H1 (cell line): ENCODE measurements around the gene ATP8B3. TPM values are rescaled to one million over a fixed set of nuclear protein-coding genes. Genes with fewer than 3 reads are reported as not detected.
A peak's percentile ranks its signal among the peaks of the same experiment; 100 is the strongest.

Experiments used
- CTCF ChIA-PET: fragments of 300-600 bp; sonication (Branson Sonifier 250); formaldehyde crosslinking; loops from one replicate; lab custom pipeline; 2021; ENCODE audit not compliant: partially characterized antibody; lab: Charles Lee
- POLR2A ChIA-PET: fragments of 300-600 bp; sonication (Branson Sonifier 250); formaldehyde crosslinking; loops from one replicate; lab custom pipeline; 2021; ENCODE audit warnings: inconsistent platforms; ENCODE audit not compliant: partially characterized antibody; lab: Charles Lee
- DNase-seq, 2 experiments: peaks; one replicate each; pipeline versions ENCODE4 v3.0.0 to v3.0.0-alpha.2; 2010 to 2022; ENCODE audit warnings: low spot score in 2 of 2, low read depth in 1 of 2, mixed read lengths in 1 of 2
- FAIRE-seq: peaks from 2 replicates; lab custom pipeline; 2011; peaks lifted over from hg19 to GRCh38; lab: Jason Lieb, UNC
- H2AFZ ChIP-seq: 2 replicates; pipeline ENCODE4 v1.8.1; 2012; ENCODE audit warnings: low read length, inconsistent platforms
- H2AK5ac ChIP-seq: 2 replicates; pipeline ENCODE4 v1.6.1; 2013; ENCODE audit warnings: low read depth, low read length
- H2BK120ac ChIP-seq: replicated peaks from 2 replicates; pipeline ENCODE3; 2013; ENCODE audit warnings: low read depth, low read length, inconsistent platforms
- H2BK12ac ChIP-seq: 2 replicates; pipeline ENCODE4 v1.6.1; 2013; ENCODE audit warnings: low read depth, low read length
- H2BK15ac ChIP-seq: 2 replicates; pipeline ENCODE4 v1.6.1; 2013; ENCODE audit warnings: low read length
- H2BK20ac ChIP-seq: 2 replicates; pipeline ENCODE4 v1.6.1; 2013; ENCODE audit warnings: low read length
- H2BK5ac ChIP-seq: 2 replicates; pipeline ENCODE4 v1.6.1; 2013; ENCODE audit warnings: low read depth, low read length
- H3K14ac ChIP-seq: 2 replicates; pipeline ENCODE4 v1.6.1; 2013; ENCODE audit warnings: inconsistent platforms; ENCODE audit not compliant: insufficient read length
- H3K18ac ChIP-seq: 2 replicates; pipeline ENCODE4 v1.6.1; 2013; ENCODE audit warnings: low read length; ENCODE audit errors: extremely low read depth
- H3K23ac ChIP-seq: 2 replicates; pipeline ENCODE4 v1.6.1; 2013; ENCODE audit warnings: inconsistent platforms; ENCODE audit not compliant: insufficient read length
- H3K23me2 ChIP-seq: 2 replicates; pipeline ENCODE4 v1.6.1; 2013; ENCODE audit warnings: low read depth, low read length
- H3K27ac ChIP-seq: 2 replicates; pipeline ENCODE4 v1.6.1; 2011; ENCODE audit warnings: low read depth, low read length, inconsistent platforms
- H3K27me3 ChIP-seq, 4 experiments: replicated peaks in 1 of 4; 1 replicate in 1 of 4; 2 replicates in 3 of 4; pipeline versions ENCODE4 v1.6.1 to v1.8.1; 2011 to 2013; ENCODE audit warnings: low read length in 3 of 4, mild to moderate bottlenecking in 3 of 4, inconsistent platforms in 2 of 4, mixed read lengths in 2 of 4, moderate library complexity in 1 of 4; ENCODE audit not compliant: control insufficient read depth in 3 of 4, insufficient read depth in 3 of 4; ENCODE audit errors: extremely low read depth in 1 of 4
- H3K36me3 ChIP-seq, 4 experiments: 2 replicates each; pipeline versions ENCODE4 v1.6.1 to v1.8.1; 2011 to 2013; ENCODE audit warnings: mild to moderate bottlenecking in 4 of 4, low read length in 3 of 4, moderate library complexity in 2 of 4, control low read depth in 1 of 4, inconsistent platforms in 1 of 4; ENCODE audit not compliant: insufficient read depth in 4 of 4, control insufficient read depth in 2 of 4
- H3K4ac ChIP-seq: replicated peaks from 2 replicates; pipeline ENCODE3; 2013; ENCODE audit warnings: low read length, low read depth, mixed read lengths, inconsistent platforms; ENCODE audit not compliant: insufficient read length
- H3K4me1 ChIP-seq, 4 experiments: replicated peaks in 1 of 4; 1 replicate in 1 of 4; 2 replicates in 3 of 4; pipeline versions ENCODE4 v1.6.1 to v1.8.1; 2011 to 2013; ENCODE audit warnings: low read length in 3 of 4, inconsistent platforms in 2 of 4, mixed read lengths in 1 of 4; ENCODE audit not compliant: insufficient read depth in 4 of 4, control insufficient read depth in 3 of 4
- H3K4me2 ChIP-seq, 2 experiments: 2 replicates each; pipeline versions ENCODE4 v1.6.1 to v1.8.1; 2011 to 2013; ENCODE audit warnings: low read depth in 2 of 2, low read length in 2 of 2, control low read depth in 1 of 2, inconsistent platforms in 1 of 2, mild to moderate bottlenecking in 1 of 2; ENCODE audit not compliant: insufficient read depth in 1 of 2
- H3K4me3 ChIP-seq, 4 experiments: fragments of 200-600, 300-600 bp in 1 of 4; sonication (generic), shearing (Covaris generic), sonication (Bioruptor Twin) in 1 of 4; 2 replicates each; pipeline versions ENCODE4 v1.5.1 to v1.8.1; 2011 to 2016; ENCODE audit warnings: low read length in 4 of 4, low read depth in 3 of 4, control low read depth in 2 of 4, inconsistent platforms in 2 of 4, mild to moderate bottlenecking in 2 of 4, mixed read lengths in 1 of 4, moderate library complexity in 1 of 4; ENCODE audit not compliant: insufficient read depth in 2 of 4; ENCODE audit errors: extremely low read depth in 1 of 4
- H3K56ac ChIP-seq: replicated peaks from 2 replicates; pipeline ENCODE3; 2013; ENCODE audit warnings: low read depth, mild to moderate bottlenecking, mixed read lengths, low read length, inconsistent platforms; ENCODE audit not compliant: insufficient read length
- H3K79me1 ChIP-seq: 2 replicates; pipeline ENCODE4 v1.6.1; 2013; ENCODE audit warnings: low read depth, low read length, control low read depth
- H3K79me2 ChIP-seq, 2 experiments: 2 replicates each; pipeline versions ENCODE4 v1.6.1 to v1.8.1; 2012 to 2013; ENCODE audit warnings: low read length in 2 of 2, mild to moderate bottlenecking in 2 of 2, inconsistent platforms in 1 of 2; ENCODE audit not compliant: insufficient read depth in 2 of 2, control insufficient read depth in 1 of 2
- H3K9ac ChIP-seq, 4 experiments: replicated peaks in 1 of 4; 1 replicate in 1 of 4; 2 replicates in 3 of 4; pipeline versions ENCODE4 v1.6.1 to v1.8.1; 2011 to 2013; ENCODE audit warnings: low read depth in 3 of 4, low read length in 3 of 4, control low read depth in 2 of 4, mild to moderate bottlenecking in 2 of 4, moderate library complexity in 2 of 4, inconsistent platforms in 1 of 4; ENCODE audit errors: extremely low read depth in 1 of 4
- H3K9me3 ChIP-seq, 2 experiments: 2 replicates each; pipeline versions ENCODE4 v1.6.1 to v1.8.1; 2012 to 2013; ENCODE audit warnings: mild to moderate bottlenecking in 2 of 2, moderate library complexity in 2 of 2, control low read depth in 1 of 2, inconsistent platforms in 1 of 2, low read depth in 1 of 2, low read length in 1 of 2, mixed read lengths in 1 of 2; ENCODE audit not compliant: insufficient read depth in 2 of 2
- H4K20me1 ChIP-seq, 2 experiments: replicated peaks in 1 of 2; 2 replicates each; pipeline versions ENCODE3 to v1.8.1; 2011 to 2013; ENCODE audit warnings: inconsistent platforms in 2 of 2, low read length in 2 of 2, mild to moderate bottlenecking in 1 of 2; ENCODE audit not compliant: insufficient read depth in 2 of 2, control insufficient read depth in 1 of 2
- H4K5ac ChIP-seq: 2 replicates; pipeline ENCODE4 v1.6.1; 2013; ENCODE audit warnings: low read length, low read depth, mixed read lengths, inconsistent platforms; ENCODE audit not compliant: insufficient read length
- H4K8ac ChIP-seq: 2 replicates; pipeline ENCODE4 v1.8.0; 2013; ENCODE audit warnings: mild to moderate bottlenecking, moderate library complexity, low read length, inconsistent platforms; ENCODE audit not compliant: insufficient read depth; ENCODE audit errors: extremely low read depth
- H4K91ac ChIP-seq: replicated peaks from 2 replicates; pipeline ENCODE3; 2013; ENCODE audit warnings: low read length, mixed read lengths, inconsistent platforms; ENCODE audit not compliant: insufficient read length
- CEBPB ChIP-seq: IDR thresholded peaks from 2 replicates; pipeline ENCODE4 v1.6.1; 2012; ENCODE audit warnings: low read depth, low read length
- PHF8 ChIP-seq: fragments of 200-600 bp; sonication (generic); conservative IDR thresholded peaks from 2 replicates; pipeline ENCODE4 v1.7.1; 2012; ENCODE audit warnings: low read depth, mild to moderate bottlenecking, inconsistent platforms, low read length, moderate library complexity
- POLR2AphosphoS5 ChIP-seq: IDR thresholded peaks from 2 replicates; pipeline ENCODE4 v1.6.1; 2011; ENCODE audit warnings: low read depth, low read length
- RAD21 ChIP-seq, 2 experiments: IDR thresholded peaks in 1 of 2; conservative IDR thresholded peaks in 1 of 2; 2 replicates each; pipeline ENCODE4 v1.6.1; 2011; ENCODE audit warnings: low read depth in 2 of 2, low read length in 2 of 2, improper control_type of control experiment in 1 of 2, inconsistent platforms in 1 of 2, mild to moderate bottlenecking in 1 of 2, moderate library complexity in 1 of 2
- SP2 ChIP-seq: IDR thresholded peaks from 2 replicates; pipeline ENCODE4 v1.6.1; 2012; ENCODE audit warnings: mild to moderate bottlenecking, low read length, inconsistent platforms
- WGBS, 2 experiments: shearing (Covaris generic) in 1 of 2; methylation state at CpG; one replicate each; pipeline versions ENCODE4 v1.1.6 to v1.1.7; 2013 to 2015; ENCODE audit warnings: low lambda C conversion rate in 2 of 2, mixed read lengths in 2 of 2, inconsistent platforms in 1 of 2, low coverage in 1 of 2, missing lambda C conversion rate in 1 of 2; ENCODE audit not compliant: insufficient replicate concordance in 2 of 2, insufficient coverage in 1 of 2, insufficient read length in 1 of 2; ENCODE audit errors: extremely low coverage in 1 of 2, missing lambda C conversion rate in 1 of 2; 5-methylcytosine and 5-hydroxymethylcytosine counted together
- polyA plus RNA-seq, 7 experiments: library from polyadenylated mRNA; depleted of rRNA in 3 of 7; stranded (reverse) in 5 of 7; unstranded in 2 of 7; fragments of >200 nt in 5 of 7; fragments of 200-250 nt in 2 of 7; gene quantifications; 1 replicate in 5 of 7; 2 replicates in 1 of 7; 4 replicates in 1 of 7; pipeline versions ENCODE4 v1.2.1 to v1.2.3, GENCODE V29; 2011 to 2013; ENCODE audit warnings: missing spikeins in 2 of 7, mixed read lengths in 2 of 7
- total RNA-seq: library from RNA; stranded (reverse); fragmentation: NEBNext Ultra II Directional; extraction: Animal tissue kit (Norgen Biotek cat#: 25700); gene quantifications from 2 replicates; pipeline ENCODE4 v1.2.1, GENCODE V29; 2021

The ATP8B3 gene
- total and polyA plus RNA-seq, 2 of the 8 experiments (the other 6 are each of a cell fraction or from before 2014, with no cell fraction given): 4.1 to 9.3 TPM

GRCh38 chr19:1758231-1758577 is 53.9 kb downstream of the ATP8B3 start:
- WGBS, 2 experiments: 16% methylated on average over 8 of the region's 10 CpGs; no CpG with 5 or more reads in 1 of the 2 experiments

More at GRCh38 chr19:1758231-1758577, 53.9 kb downstream of the ATP8B3 start:
- H4K91ac ChIP-seq: no peak overlapping the region
- DNase-seq (no peak), FAIRE-seq (no peak)
- peaks cover 0 to 33% (median 13%) of the 10 kb centered on the region in 4 experiments; a peak in 6 of 7 replicates for H3K4me1 ChIP-seq
- no peak overlapping the region for H3K4ac ChIP-seq
- no peak overlapping the region for H2BK12ac ChIP-seq
- ChIA-PET POLR2A (no interaction called here), CTCF (interaction anchor here (1.1 to 1.3 kb wide), 2 partner anchors 10 to 37 kb away, joined by 3 to 5 read pairs; no protein-coding TSS in a partner anchor)
- H4K8ac ChIP-seq: no peak overlapping the region
- H2BK120ac ChIP-seq: no peak overlapping the region
- H3K27ac ChIP-seq: no peak overlapping the region
- H3K36me3 ChIP-seq: peaks cover 0 to 23% (median 0%) of the 10 kb centered on the region in 4 experiments; a peak in 1 of 8 replicates
- no peak overlapping the region for H3K14ac ChIP-seq
- H2BK15ac ChIP-seq: no peak overlapping the region
- no peak overlapping the region for H2AK5ac ChIP-seq
- H3K18ac ChIP-seq: no peak overlapping the region
- no peaks in the 10 kb centered on the region; the same call in 1 of the 2 replicates for H3K23me2 ChIP-seq
- H3K4me3 ChIP-seq: peak overlapping the region in 1 of 4 experiments; percentile 47; a peak in 1 of 8 replicates
- no peak overlapping the region for H2BK5ac ChIP-seq
- H4K5ac ChIP-seq: no peak overlapping the region
- no peak overlapping the region for H3K23ac ChIP-seq
- H3K9ac ChIP-seq: no peak overlapping the region
- H3K56ac ChIP-seq: no peak overlapping the region
- H3K27me3 ChIP-seq: peaks cover 98 to 99% (median 99%) of the 10 kb centered on the region in 4 experiments
- H2AFZ ChIP-seq: no peak overlapping the region
- H4K20me1 ChIP-seq: peaks cover 14 to 32% of the 10 kb centered on the region in 2 experiments
- H3K79me2 ChIP-seq: no peaks in the 10 kb centered on the region
- no peak overlapping the region for H2BK20ac ChIP-seq
- H3K9me3 ChIP-seq: no peaks in the 10 kb centered on the region
- no peaks in the 10 kb centered on the region for H3K79me1 ChIP-seq
- TF ChIP-seq SP2 (no peak), POLR2AphosphoS5 (no peak), CEBPB (no peak), PHF8 (no peak), RAD21 (IDR thresholded peaks at IDR 0.05 in 1 of 2, conservative IDR thresholded peaks at IDR 0.05 in 1 of 2; ENCODE audit: low read depth in 2 of 2, low read length in 2 of 2) (no peak)
- H3K4me2 ChIP-seq: peak overlapping the region in 1 of 2 experiments; percentile 33; a peak in 1 of 4 replicates
